Stimulated activated CD4-positive, alpha-beta T cell treated with anti-CD3 and anti-CD28 coated beads, Interleukin-15, amount 100 ng/mL, for 1 hour (primary cell): ENCODE results near the gene GABRA5.

Experiments
- DNase-seq, 2 donors: peaks; one replicate each; pipeline ENCODE4 v3.0.0-alpha.2; 2020; ENCODE audit warnings: low read depth in 1 of 2, low spot score in 1 of 2

Gene GABRA5

GRCh38 chr15:26921433-26921832 lies 54.6 kb downstream of the GABRA5 start:
- no peak for DNase-seq

GRCh38 chr15:26926081-26926480 lies 59.2 kb downstream of the GABRA5 start:
- DNase-seq, result no peak

- no peak for DNase-seq
Observed at GRCh38 chr15:26928051-26928450, 61.2 kb downstream of the GABRA5 start.

- DNase-seq, result no peak
Observed at GRCh38 chr15:26929588-26929987, 62.7 kb downstream of the GABRA5 start.

GRCh38 chr15:26934848-26935247 lies 68.0 kb downstream of the GABRA5 start:
- DNase-seq, result no peak

GRCh38 chr15:26935322-26935721 lies 68.5 kb downstream of the GABRA5 start:
- DNase-seq, result no peak

GRCh38 chr15:26936502-26936901 lies 69.6 kb downstream of the GABRA5 start:
- no peak for DNase-seq

- no peak for DNase-seq
Observed at GRCh38 chr15:26937134-26937533, 70.3 kb downstream of the GABRA5 start.

GRCh38 chr15:26939398-26939797 lies 72.5 kb downstream of the GABRA5 start:
- no peak for DNase-seq

GRCh38 chr15:26941489-26941888 lies 74.6 kb downstream of the GABRA5 start:
- DNase-seq, result no peak

- no peak for DNase-seq
Observed at GRCh38 chr15:26943866-26944265, 77.0 kb downstream of the GABRA5 start.

GRCh38 chr15:26945046-26945445 lies 78.2 kb downstream of the GABRA5 start:
- DNase-seq, result no peak

GRCh38 chr15:26950001-26950400 lies 83.1 kb downstream of the GABRA5 start:
- no peak for DNase-seq

- no peak for DNase-seq
Observed at GRCh38 chr15:26954403-26954802, 87.5 kb downstream of the GABRA5 start.

GRCh38 chr15:26967719-26968269 lies 100.9 kb downstream of the GABRA5 start:
- DNase-seq, result no peak

GRCh38 chr15:26968806-26969205 lies 101.9 kb downstream of the GABRA5 start:
- DNase-seq, result no peak

GRCh38 chr15:26970712-26971210 lies 103.9 kb downstream of the GABRA5 start, which contains the start of gene GABRG3:
GABRG3 (plus strand) TSS chr15:26971181.
- DNase-seq, result no peak

GRCh38 chr15:26971271-26972018 lies 104.6 kb downstream of the GABRA5 start:
- no peak for DNase-seq

- DNase-seq, result no peak
Observed at GRCh38 chr15:26972636-26973035, 105.8 kb downstream of the GABRA5 start.

- DNase-seq, result no peak
Observed at GRCh38 chr15:26974120-26974780, 107.4 kb downstream of the GABRA5 start.

GRCh38 chr15:26981492-26981891 lies 114.6 kb downstream of the GABRA5 start:
- no peak for DNase-seq

GRCh38 chr15:26983822-26984221 lies 117.0 kb downstream of the GABRA5 start:
- no peak for DNase-seq
